GM21447 (cell line): ENCODE data around the gene PDYN.

Experiments
- ATAC-seq: cut with Tn5 transposase; IDR thresholded peaks from one replicate; pipeline ENCODE4 v1.9.1; 2021; ENCODE audit not compliant: unreplicated experiment

Gene PDYN

GRCh38 chr20:1935696-1936366, 58.0 kb downstream of the PDYN start:
- no peak for ATAC-seq

- no peak for ATAC-seq
Measured at GRCh38 chr20:1934721-1935573, 58.9 kb downstream of the PDYN start.

DNA sequence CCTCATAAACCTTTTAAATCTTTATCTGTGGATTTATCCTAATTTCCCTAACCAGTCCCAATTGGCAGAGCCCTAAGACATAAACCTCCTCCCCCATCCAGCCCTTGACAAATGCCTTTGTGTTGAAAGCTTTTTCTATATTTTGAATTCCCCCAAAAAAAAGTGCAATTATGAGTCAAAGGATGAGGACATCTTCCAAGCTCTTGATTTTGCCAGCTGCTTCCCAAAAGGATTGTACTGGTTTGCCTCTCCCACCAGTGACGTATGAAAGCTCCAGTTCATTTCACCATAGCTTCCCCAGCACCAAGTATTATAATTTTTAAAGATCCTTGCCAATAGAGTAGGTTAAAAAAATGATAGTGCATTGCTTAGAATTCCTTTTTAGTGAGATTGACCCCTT, 59.7 kb downstream of the PDYN start:
- ATAC-seq: no peak

DNA sequence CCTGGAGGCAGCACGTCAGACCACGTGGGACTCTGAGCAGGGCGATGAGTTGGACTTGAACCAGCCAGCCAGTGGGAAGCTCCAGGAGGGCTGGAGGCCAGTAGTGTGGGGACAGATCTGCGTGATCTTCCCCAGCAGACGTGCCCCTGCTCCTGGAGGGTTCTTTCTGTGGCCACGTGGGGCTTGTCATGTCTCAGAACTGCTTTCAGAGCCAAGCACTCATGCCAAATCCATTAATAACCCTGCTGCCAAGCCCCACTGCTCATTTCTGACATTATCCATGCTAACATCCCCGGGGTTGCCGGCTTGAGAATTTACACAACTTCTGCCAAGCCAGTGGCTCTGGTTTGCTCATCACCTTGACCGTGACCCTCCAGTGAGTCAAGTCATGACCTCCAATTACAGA, 60.4 kb downstream of the PDYN start:
- no peak for ATAC-seq

GRCh38 chr20:1932971-1933370, 60.9 kb downstream of the PDYN start:
- ATAC-seq: no peak

DNA sequence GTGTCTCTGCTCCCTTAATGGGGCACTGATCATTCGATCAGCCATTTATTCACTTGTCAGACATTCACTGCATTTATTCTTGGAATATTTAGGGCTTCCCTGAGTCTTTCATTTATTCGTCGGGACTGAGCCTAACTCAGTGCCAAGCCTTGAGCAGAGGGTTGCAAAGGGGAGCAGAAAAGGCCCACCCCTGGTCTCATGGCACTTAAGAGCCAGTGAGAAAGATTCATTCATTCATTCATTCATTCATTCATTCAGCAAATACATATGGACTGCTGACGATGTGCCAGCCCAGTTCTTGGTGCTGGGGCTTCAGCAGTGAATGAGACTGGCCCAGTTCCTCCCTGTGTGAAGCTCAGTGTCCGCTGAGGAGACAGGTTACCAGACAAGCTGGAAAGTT, 62.0 kb downstream of the PDYN start:
- no peak for ATAC-seq

- no peak for ATAC-seq
Measured at GRCh38 chr20:1930165-1930564, 63.7 kb downstream of the PDYN start.

GRCh38 chr20:1929460-1929859, 64.4 kb downstream of the PDYN start:
- no peak for ATAC-seq

GRCh38 chr20:1928782-1929181, 65.1 kb downstream of the PDYN start:
- ATAC-seq: no peak
